SK-N-SH treated with all-trans-retinoic acid at 6 μM for 48 hours (cell line): ENCODE results near the gene CFDP1.
"Not testable (repeated sequence)": the region's sequence is repeated elsewhere in the genome, so short reads cannot be mapped to it uniquely, and the experiment has no call there.

Experiments used
- ARNTL ChIP-seq: fragments of 450-650 bp; formaldehyde crosslinking; IDR thresholded peaks from 2 replicates; pipeline ENCODE4 v1.5.0; 2020; ENCODE audit warnings: low read depth, mild to moderate bottlenecking, moderate library complexity, borderline replicate concordance
- BACH2 ChIP-seq: fragments of 250-450 bp; sonication (Bioruptor Pico); IDR thresholded peaks from 2 replicates; pipeline ENCODE4 v1.9.0; 2021; ENCODE audit warnings: mild to moderate bottlenecking, borderline replicate concordance
- ISL1 ChIP-seq: fragments of 250-450 bp; sonication (Bioruptor Pico); IDR thresholded peaks from 2 replicates; pipeline ENCODE4 v2.1.2; 2022; ENCODE audit warnings: mild to moderate bottlenecking, moderate library complexity
- PPARA ChIP-seq: fragments of 250-450 bp; sonication (Bioruptor Pico); IDR thresholded peaks from 2 replicates; pipeline ENCODE4 v1.5.0; 2020; ENCODE audit warnings: mild to moderate bottlenecking, borderline replicate concordance
- RARB ChIP-seq: fragments of 250-450 bp; sonication (Bioruptor Pico); IDR thresholded peaks from 2 replicates; pipeline ENCODE4 v1.8.0; 2021; ENCODE audit warnings: mild to moderate bottlenecking, moderate library complexity
- ZFP3 ChIP-seq: fragments of 250-450 bp; sonication (Bioruptor Pico); IDR thresholded peaks from 2 replicates; pipeline ENCODE4 v1.5.0; 2020; ENCODE audit warnings: mild to moderate bottlenecking, moderate library complexity
- ZFP30 ChIP-seq: fragments of 450-650 bp; formaldehyde crosslinking; IDR thresholded peaks from 2 replicates; pipeline ENCODE4 v1.5.0; 2022; ENCODE audit warnings: mild to moderate bottlenecking, moderate library complexity
- ZNF70 ChIP-seq: fragments of 450-650 bp; formaldehyde crosslinking; IDR thresholded peaks from 2 replicates; pipeline ENCODE4 v1.5.0; 2020; ENCODE audit warnings: mild to moderate bottlenecking, moderate library complexity
- ZNF8 ChIP-seq: fragments of 450-650 bp; formaldehyde crosslinking; IDR thresholded peaks from 2 replicates; pipeline ENCODE4 v1.5.0; 2020; ENCODE audit warnings: mild to moderate bottlenecking, moderate library complexity
- TF ChIP-seq, protein P1 (sequence below): fragments of 250-450 bp; sonication (Bioruptor Pico); IDR thresholded peaks from 2 replicates; pipeline ENCODE4 v1.5.0; 2020; ENCODE audit warnings: mild to moderate bottlenecking, moderate library complexity
- TF ChIP-seq, protein P2 (sequence below): fragments of 250-450 bp; sonication (Bioruptor Pico); IDR thresholded peaks from 2 replicates; pipeline ENCODE4 v1.5.1; 2020; ENCODE audit warnings: low read depth, mild to moderate bottlenecking, moderate library complexity
- TF ChIP-seq, protein P3 (sequence below): fragments of 250-450 bp; sonication (Bioruptor Pico); IDR thresholded peaks from 2 replicates; pipeline ENCODE4 v1.5.1; 2021; ENCODE audit warnings: mild to moderate bottlenecking, moderate library complexity

DNA sequence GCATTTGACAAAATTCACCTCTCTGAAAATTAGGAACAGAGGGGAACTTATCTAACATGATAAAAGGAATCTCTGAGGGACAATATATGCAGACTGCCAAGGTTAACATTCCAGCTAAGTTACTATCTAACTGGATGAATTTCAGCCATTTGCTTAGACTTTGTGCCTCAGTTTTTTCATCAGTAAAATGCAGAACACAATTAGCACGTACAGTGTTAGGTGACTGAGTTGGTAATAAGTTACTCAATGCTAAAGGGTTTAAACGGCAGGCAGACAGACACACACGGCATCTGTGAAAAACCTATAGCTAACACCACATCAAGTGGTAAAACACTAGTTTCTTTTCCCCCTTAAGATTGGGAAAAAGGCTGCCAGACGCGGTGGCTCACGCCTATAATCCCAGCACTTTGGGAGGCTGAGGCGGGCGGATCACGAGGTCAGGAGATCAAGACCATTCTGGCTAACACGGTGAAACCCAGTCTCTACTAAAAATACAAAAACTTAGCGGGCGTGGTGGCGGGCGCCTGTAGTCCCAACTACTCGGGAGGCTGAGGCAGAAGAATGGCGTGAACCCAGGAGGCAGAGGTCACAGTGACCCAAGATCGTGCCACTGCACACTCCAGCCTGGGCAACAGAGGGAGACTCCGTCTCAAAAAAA is 9.1 kb downstream of the CFDP1 start:
- not testable (repeated sequence) for TF ChIP-seq ZNF70 (CRISPR knock-in tag); ZFP3 (CRISPR knock-in tag); PPARA (CRISPR knock-in tag); ARNTL (CRISPR knock-in tag); ZFP30; BACH2 (CRISPR knock-in tag); ZNF8 (CRISPR knock-in tag); RARB (CRISPR knock-in tag)
- TF ChIP-seq, protein P1, sequence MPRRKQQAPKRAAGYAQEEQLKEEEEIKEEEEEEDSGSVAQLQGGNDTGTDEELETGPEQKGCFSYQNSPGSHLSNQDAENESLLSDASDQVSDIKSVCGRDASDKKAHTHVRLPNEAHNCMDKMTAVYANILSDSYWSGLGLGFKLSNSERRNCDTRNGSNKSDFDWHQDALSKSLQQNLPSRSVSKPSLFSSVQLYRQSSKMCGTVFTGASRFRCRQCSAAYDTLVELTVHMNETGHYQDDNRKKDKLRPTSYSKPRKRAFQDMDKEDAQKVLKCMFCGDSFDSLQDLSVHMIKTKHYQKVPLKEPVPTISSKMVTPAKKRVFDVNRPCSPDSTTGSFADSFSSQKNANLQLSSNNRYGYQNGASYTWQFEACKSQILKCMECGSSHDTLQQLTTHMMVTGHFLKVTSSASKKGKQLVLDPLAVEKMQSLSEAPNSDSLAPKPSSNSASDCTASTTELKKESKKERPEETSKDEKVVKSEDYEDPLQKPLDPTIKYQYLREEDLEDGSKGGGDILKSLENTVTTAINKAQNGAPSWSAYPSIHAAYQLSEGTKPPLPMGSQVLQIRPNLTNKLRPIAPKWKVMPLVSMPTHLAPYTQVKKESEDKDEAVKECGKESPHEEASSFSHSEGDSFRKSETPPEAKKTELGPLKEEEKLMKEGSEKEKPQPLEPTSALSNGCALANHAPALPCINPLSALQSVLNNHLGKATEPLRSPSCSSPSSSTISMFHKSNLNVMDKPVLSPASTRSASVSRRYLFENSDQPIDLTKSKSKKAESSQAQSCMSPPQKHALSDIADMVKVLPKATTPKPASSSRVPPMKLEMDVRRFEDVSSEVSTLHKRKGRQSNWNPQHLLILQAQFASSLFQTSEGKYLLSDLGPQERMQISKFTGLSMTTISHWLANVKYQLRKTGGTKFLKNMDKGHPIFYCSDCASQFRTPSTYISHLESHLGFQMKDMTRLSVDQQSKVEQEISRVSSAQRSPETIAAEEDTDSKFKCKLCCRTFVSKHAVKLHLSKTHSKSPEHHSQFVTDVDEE: not testable (repeated sequence)
- TF ChIP-seq, protein P2, sequence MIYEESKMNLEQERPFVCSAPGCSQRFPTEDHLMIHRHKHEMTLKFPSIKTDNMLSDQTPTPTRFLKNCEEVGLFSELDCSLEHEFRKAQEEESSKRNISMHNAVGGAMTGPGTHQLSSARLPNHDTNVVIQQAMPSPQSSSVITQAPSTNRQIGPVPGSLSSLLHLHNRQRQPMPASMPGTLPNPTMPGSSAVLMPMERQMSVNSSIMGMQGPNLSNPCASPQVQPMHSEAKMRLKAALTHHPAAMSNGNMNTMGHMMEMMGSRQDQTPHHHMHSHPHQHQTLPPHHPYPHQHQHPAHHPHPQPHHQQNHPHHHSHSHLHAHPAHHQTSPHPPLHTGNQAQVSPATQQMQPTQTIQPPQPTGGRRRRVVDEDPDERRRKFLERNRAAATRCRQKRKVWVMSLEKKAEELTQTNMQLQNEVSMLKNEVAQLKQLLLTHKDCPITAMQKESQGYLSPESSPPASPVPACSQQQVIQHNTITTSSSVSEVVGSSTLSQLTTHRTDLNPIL (CRISPR knock-in tag): not testable (repeated sequence)
- TF ChIP-seq, protein P3, sequence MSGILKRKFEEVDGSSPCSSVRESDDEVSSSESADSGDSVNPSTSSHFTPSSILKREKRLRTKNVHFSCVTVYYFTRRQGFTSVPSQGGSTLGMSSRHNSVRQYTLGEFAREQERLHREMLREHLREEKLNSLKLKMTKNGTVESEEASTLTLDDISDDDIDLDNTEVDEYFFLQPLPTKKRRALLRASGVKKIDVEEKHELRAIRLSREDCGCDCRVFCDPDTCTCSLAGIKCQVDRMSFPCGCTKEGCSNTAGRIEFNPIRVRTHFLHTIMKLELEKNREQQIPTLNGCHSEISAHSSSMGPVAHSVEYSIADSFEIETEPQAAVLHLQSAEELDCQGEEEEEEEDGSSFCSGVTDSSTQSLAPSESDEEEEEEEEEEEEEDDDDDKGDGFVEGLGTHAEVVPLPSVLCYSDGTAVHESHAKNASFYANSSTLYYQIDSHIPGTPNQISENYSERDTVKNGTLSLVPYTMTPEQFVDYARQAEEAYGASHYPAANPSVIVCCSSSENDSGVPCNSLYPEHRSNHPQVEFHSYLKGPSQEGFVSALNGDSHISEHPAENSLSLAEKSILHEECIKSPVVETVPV (CRISPR knock-in tag): not testable (repeated sequence)
- TF ChIP-seq ISL1 (CRISPR knock-in tag): peak; percentile 26; the same call in 1 of the 2 replicates
